HG03575 (cell line): Measurements from ENCODE around the gene MDGA2.
"Not testable (repeated sequence)": the region's sequence is repeated elsewhere in the genome, so short reads cannot be mapped to it uniquely, and the experiment has no call there.

Experiments used
- ATAC-seq: cut with Tn5 transposase; IDR thresholded peaks from one replicate; pipeline ENCODE4 v1.9.1; 2021; ENCODE audit not compliant: unreplicated experiment, insufficient number of reproducible peaks, low FRiP score; ENCODE audit errors: extremely low read depth

The MDGA2 gene

GRCh38 chr14:47195582-47195981 lies 479.8 kb downstream of the MDGA2 start:
- no peak for ATAC-seq

- ATAC-seq: no peak
Observed at GRCh38 chr14:47194055-47194454, 481.4 kb downstream of the MDGA2 start.

- ATAC-seq: not testable (repeated sequence)
Observed at GRCh38 chr14:47192203-47192602, 483.2 kb downstream of the MDGA2 start.

- ATAC-seq: no peak
Observed at GRCh38 chr14:47191700-47192099, 483.7 kb downstream of the MDGA2 start.

- ATAC-seq: no peak
Observed at GRCh38 chr14:47189911-47190484, 485.4 kb downstream of the MDGA2 start.

- no peak for ATAC-seq
Observed at GRCh38 chr14:47186486-47186885, 488.9 kb downstream of the MDGA2 start.

GRCh38 chr14:47179906-47180305 lies 495.5 kb downstream of the MDGA2 start:
- ATAC-seq: no peak

GRCh38 chr14:47171896-47172295 lies 503.5 kb downstream of the MDGA2 start:
- not testable (repeated sequence) for ATAC-seq

- no peak for ATAC-seq
Observed at GRCh38 chr14:47167402-47167801, 508.0 kb downstream of the MDGA2 start.

GRCh38 chr14:47155395-47155794 lies 520.0 kb downstream of the MDGA2 start:
- no peak for ATAC-seq

GRCh38 chr14:47154276-47154797 lies 521.1 kb downstream of the MDGA2 start:
- ATAC-seq: no peak

- ATAC-seq: no peak
Observed at GRCh38 chr14:47153746-47154145, 521.7 kb downstream of the MDGA2 start.

- ATAC-seq: no peak
Observed at GRCh38 chr14:47150267-47150666, 525.1 kb downstream of the MDGA2 start.

GRCh38 chr14:47149326-47149725 lies 526.1 kb downstream of the MDGA2 start:
- ATAC-seq: no peak

GRCh38 chr14:47148686-47149085 lies 526.7 kb downstream of the MDGA2 start:
- no peak for ATAC-seq

- ATAC-seq: no peak
Observed at GRCh38 chr14:47120645-47121044, 554.8 kb downstream of the MDGA2 start.

GRCh38 chr14:47103771-47104170 lies 571.6 kb downstream of the MDGA2 start:
- ATAC-seq: no peak

- ATAC-seq: no peak
Observed at GRCh38 chr14:47102472-47102871, 572.9 kb downstream of the MDGA2 start.

GRCh38 chr14:47085678-47086077 lies 589.7 kb downstream of the MDGA2 start:
- no peak for ATAC-seq

- ATAC-seq: no peak
Observed at GRCh38 chr14:47065326-47065725, 610.1 kb downstream of the MDGA2 start.

GRCh38 chr14:47060050-47060449 lies 615.4 kb downstream of the MDGA2 start:
- ATAC-seq: no peak
